HepG2 (cell line): Measurements from ENCODE around the gene RNF14. TPM values are rescaled to one million over a fixed set of nuclear protein-coding genes. Genes with fewer than 3 reads are reported as not detected.

Experiments used
- CENPX ChIP-seq: sonication (generic); formaldehyde crosslinking; IDR thresholded peaks from 2 replicates; pipeline ENCODE4 v1.9.0; 2021; ENCODE audit warnings: mild to moderate bottlenecking, missing genetic modification reagents, moderate library complexity
- GATAD2A ChIP-seq: IDR thresholded peaks from 2 replicates; pipeline ENCODE4 v1.6.1; 2016
- HDAC2 ChIP-seq: sonication (generic); formaldehyde crosslinking; IDR thresholded peaks from 2 replicates; pipeline ENCODE4 v1.4.0; 2020; ENCODE audit warnings: missing genetic modification reagents
- KDM5B ChIP-seq: sonication (generic); formaldehyde crosslinking; IDR thresholded peaks from 2 replicates; pipeline ENCODE4 v1.4.0; 2020; ENCODE audit warnings: missing genetic modification reagents, mild to moderate bottlenecking, borderline replicate concordance
- RAD51 ChIP-seq: fragments of 450-650 bp; IDR thresholded peaks from 2 replicates; pipeline ENCODE4 v1.6.1; 2016; ENCODE audit warnings: borderline replicate concordance
- RFX5 ChIP-seq: IDR thresholded peaks from 2 replicates; pipeline ENCODE4 v1.6.1; 2011; ENCODE audit warnings: low read depth, low read length, improper control_type of control experiment
- ZNF124 ChIP-seq: sonication (generic); formaldehyde crosslinking; IDR thresholded peaks from 2 replicates; pipeline ENCODE4 v1.4.0; 2020; ENCODE audit warnings: missing genetic modification reagents
- ZNF234 ChIP-seq: sonication (generic); formaldehyde crosslinking; conservative IDR thresholded peaks from 2 replicates; pipeline ENCODE4 v1.5.1; 2020; ENCODE audit warnings: mild to moderate bottlenecking, missing genetic modification reagents
- ZNF660 ChIP-seq: sonication (generic); formaldehyde crosslinking; IDR thresholded peaks from 2 replicates; pipeline ENCODE4 v1.5.1; 2020; ENCODE audit warnings: mild to moderate bottlenecking, low read depth, missing genetic modification reagents, borderline replicate concordance
- ZNF746 ChIP-seq: sonication (generic); formaldehyde crosslinking; IDR thresholded peaks from 2 replicates; pipeline ENCODE4 v1.8.0; 2022; ENCODE audit warnings: mild to moderate bottlenecking, missing genetic modification reagents
- ZNF841 ChIP-seq: sonication (generic); formaldehyde crosslinking; IDR thresholded peaks from 2 replicates; pipeline ENCODE4 v1.8.1; 2023; ENCODE audit warnings: missing genetic modification reagents, borderline replicate concordance
- polyA plus RNA-seq, 8 experiments: library from polyadenylated mRNA; depleted of rRNA in 3 of 8; stranded (reverse) in 7 of 8; unstranded in 1 of 8; fragments of >200 nt; fragmentation: Illumina TruSeq in 4 of 8; extraction: Trizol in 4 of 8; gene quantifications; 2 replicates each; pipeline versions ENCODE4 v1.2.1 to v1.2.3, GENCODE V29; 2011 to 2016; ENCODE audit warnings: low read depth in 4 of 8, missing spikeins in 1 of 8, mixed read lengths in 1 of 8; ENCODE audit not compliant: insufficient read depth in 1 of 8
- total RNA-seq, 5 experiments: library from RNA; depleted of rRNA; stranded (reverse); fragments of >200 nt; fragmentation: Illumina TruSeq; extraction: Trizol; gene quantifications; 2 replicates each; pipeline ENCODE4 v1.2.3, GENCODE V29; 2016; ENCODE audit warnings: low read depth in 1 of 5
- TF ChIP-seq, protein P1 (sequence below): sonication (generic); formaldehyde crosslinking; IDR thresholded peaks from 2 replicates; pipeline ENCODE4 v1.5.0; 2020; ENCODE audit warnings: mild to moderate bottlenecking, missing genetic modification reagents, borderline replicate concordance
- TF ChIP-seq, protein P2 (sequence below): sonication (generic); formaldehyde crosslinking; IDR thresholded peaks from 2 replicates; pipeline ENCODE4 v1.5.0; 2020; ENCODE audit warnings: missing genetic modification reagents
- TF ChIP-seq, protein P3 (sequence below): sonication (generic); formaldehyde crosslinking; IDR thresholded peaks from 2 replicates; pipeline ENCODE4 v1.5.1; 2020; ENCODE audit warnings: mild to moderate bottlenecking, moderate library complexity, missing genetic modification reagents
- TF ChIP-seq, protein P4 (sequence below): sonication (generic); IDR thresholded peaks from 2 replicates; pipeline ENCODE4 v1.6.1; 2016; ENCODE audit warnings: low read depth, borderline replicate concordance
- TF ChIP-seq, protein P5 (sequence below): IDR thresholded peaks from 2 replicates; pipeline ENCODE4 v1.6.1; 2018; ENCODE audit warnings: missing genetic modification reagents, mild to moderate bottlenecking, missing compliant biosample characterization

The RNF14 gene
- total and polyA plus RNA-seq, 2 of the 13 experiments (the other 11 are each of a cell fraction or from before 2014, with no cell fraction given), result 11.3 to 28.1 TPM

DNA sequence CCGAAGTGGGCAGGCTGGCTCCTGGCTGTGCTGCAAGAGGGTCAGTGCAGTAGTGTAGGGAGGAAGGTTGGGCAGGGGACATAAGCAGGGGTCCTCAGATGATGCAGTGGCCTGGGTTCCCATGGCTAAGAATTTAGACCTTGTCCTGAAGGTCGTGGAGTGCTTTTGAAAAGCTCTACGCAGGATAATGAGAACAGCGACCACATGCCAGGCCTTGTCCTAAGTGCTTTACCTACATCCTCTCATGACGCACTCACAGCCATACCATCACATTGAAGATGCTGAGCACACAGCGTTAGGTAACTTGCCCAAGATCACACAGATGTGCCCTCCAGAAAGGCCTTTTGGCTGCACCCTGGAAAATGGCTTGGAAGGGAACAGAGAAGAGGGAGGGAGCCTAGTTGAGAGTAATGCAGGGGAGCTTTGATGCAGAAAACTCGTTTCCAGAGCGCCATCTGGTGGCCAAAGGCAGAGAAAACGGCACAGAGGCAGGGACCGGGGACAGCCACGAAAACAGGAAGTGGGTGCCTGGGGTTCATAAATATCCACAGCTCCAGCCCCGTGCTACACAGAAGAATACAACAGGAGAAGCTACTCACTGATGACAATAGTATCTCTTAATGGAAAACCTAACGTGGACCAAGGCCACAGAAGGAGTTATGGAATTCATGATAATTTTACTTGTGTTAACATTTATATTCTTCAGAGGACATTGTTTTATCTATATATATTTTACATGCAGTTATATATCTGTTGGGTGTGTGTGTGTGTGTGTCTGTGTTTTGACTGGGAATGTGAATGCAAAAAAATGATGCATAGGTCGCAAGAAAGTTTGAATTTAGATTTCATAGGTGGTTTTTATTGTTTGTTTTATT is 8.2 kb upstream of the RNF14 start (continued):
- TF ChIP-seq, protein P1, sequence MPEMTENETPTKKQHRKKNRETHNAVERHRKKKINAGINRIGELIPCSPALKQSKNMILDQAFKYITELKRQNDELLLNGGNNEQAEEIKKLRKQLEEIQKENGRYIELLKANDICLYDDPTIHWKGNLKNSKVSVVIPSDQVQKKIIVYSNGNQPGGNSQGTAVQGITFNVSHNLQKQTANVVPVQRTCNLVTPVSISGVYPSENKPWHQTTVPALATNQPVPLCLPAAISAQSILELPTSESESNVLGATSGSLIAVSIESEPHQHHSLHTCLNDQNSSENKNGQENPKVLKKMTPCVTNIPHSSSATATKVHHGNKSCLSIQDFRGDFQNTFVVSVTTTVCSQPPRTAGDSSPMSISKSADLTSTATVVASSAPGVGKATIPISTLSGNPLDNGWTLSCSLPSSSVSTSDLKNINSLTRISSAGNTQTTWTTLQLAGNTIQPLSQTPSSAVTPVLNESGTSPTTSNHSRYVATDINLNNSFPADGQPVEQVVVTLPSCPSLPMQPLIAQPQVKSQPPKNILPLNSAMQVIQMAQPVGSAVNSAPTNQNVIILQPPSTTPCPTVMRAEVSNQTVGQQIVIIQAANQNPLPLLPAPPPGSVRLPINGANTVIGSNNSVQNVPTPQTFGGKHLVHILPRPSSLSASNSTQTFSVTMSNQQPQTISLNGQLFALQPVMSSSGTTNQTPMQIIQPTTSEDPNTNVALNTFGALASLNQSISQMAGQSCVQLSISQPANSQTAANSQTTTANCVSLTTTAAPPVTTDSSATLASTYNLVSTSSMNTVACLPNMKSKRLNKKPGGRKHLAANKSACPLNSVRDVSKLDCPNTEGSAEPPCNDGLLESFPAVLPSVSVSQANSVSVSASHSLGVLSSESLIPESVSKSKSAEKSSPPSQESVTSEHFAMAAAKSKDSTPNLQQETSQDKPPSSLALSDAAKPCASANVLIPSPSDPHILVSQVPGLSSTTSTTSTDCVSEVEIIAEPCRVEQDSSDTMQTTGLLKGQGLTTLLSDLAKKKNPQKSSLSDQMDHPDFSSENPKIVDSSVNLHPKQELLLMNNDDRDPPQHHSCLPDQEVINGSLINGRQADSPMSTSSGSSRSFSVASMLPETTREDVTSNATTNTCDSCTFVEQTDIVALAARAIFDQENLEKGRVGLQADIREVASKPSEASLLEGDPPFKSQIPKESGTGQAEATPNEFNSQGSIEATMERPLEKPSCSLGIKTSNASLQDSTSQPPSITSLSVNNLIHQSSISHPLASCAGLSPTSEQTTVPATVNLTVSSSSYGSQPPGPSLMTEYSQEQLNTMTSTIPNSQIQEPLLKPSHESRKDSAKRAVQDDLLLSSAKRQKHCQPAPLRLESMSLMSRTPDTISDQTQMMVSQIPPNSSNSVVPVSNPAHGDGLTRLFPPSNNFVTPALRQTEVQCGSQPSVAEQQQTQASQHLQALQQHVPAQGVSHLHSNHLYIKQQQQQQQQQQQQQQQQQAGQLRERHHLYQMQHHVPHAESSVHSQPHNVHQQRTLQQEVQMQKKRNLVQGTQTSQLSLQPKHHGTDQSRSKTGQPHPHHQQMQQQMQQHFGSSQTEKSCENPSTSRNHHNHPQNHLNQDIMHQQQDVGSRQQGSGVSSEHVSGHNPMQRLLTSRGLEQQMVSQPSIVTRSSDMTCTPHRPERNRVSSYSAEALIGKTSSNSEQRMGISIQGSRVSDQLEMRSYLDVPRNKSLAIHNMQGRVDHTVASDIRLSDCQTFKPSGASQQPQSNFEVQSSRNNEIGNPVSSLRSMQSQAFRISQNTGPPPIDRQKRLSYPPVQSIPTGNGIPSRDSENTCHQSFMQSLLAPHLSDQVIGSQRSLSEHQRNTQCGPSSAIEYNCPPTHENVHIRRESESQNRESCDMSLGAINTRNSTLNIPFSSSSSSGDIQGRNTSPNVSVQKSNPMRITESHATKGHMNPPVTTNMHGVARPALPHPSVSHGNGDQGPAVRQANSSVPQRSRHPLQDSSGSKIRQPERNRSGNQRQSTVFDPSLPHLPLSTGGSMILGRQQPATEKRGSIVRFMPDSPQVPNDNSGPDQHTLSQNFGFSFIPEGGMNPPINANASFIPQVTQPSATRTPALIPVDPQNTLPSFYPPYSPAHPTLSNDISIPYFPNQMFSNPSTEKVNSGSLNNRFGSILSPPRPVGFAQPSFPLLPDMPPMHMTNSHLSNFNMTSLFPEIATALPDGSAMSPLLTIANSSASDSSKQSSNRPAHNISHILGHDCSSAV (CRISPR knock-in tag), result no peak
- TF ChIP-seq HDAC2 (CRISPR knock-in tag), result 0 out of 2 replicates have a peak, but pooled peaks have one; percentile 20
- TF ChIP-seq, protein P2, sequence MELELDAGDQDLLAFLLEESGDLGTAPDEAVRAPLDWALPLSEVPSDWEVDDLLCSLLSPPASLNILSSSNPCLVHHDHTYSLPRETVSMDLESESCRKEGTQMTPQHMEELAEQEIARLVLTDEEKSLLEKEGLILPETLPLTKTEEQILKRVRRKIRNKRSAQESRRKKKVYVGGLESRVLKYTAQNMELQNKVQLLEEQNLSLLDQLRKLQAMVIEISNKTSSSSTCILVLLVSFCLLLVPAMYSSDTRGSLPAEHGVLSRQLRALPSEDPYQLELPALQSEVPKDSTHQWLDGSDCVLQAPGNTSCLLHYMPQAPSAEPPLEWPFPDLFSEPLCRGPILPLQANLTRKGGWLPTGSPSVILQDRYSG (CRISPR knock-in tag), result no peak
- TF ChIP-seq ZNF124 (CRISPR knock-in tag), result no peak
- TF ChIP-seq, protein P3, sequence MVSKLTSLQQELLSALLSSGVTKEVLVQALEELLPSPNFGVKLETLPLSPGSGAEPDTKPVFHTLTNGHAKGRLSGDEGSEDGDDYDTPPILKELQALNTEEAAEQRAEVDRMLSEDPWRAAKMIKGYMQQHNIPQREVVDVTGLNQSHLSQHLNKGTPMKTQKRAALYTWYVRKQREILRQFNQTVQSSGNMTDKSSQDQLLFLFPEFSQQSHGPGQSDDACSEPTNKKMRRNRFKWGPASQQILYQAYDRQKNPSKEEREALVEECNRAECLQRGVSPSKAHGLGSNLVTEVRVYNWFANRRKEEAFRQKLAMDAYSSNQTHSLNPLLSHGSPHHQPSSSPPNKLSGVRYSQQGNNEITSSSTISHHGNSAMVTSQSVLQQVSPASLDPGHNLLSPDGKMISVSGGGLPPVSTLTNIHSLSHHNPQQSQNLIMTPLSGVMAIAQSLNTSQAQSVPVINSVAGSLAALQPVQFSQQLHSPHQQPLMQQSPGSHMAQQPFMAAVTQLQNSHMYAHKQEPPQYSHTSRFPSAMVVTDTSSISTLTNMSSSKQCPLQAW (CRISPR knock-in tag), result peak; percentile 47; the same call in 1 of the 2 replicates
- no peak for TF ChIP-seq ZNF746 (CRISPR knock-in tag)
- TF ChIP-seq ZNF841 (CRISPR knock-in tag), result no peak
- no peak for TF ChIP-seq ZNF660
- 0 out of 2 replicates have a peak, but pooled peaks have one; percentile 26 for TF ChIP-seq KDM5B (CRISPR knock-in tag)
- TF ChIP-seq GATAD2A (CRISPR knock-in tag), result 0 out of 2 replicates have a peak, but pooled peaks have one; percentile 34
- no peak for TF ChIP-seq RAD51
- no peak for TF ChIP-seq RFX5
- TF ChIP-seq, protein P4, sequence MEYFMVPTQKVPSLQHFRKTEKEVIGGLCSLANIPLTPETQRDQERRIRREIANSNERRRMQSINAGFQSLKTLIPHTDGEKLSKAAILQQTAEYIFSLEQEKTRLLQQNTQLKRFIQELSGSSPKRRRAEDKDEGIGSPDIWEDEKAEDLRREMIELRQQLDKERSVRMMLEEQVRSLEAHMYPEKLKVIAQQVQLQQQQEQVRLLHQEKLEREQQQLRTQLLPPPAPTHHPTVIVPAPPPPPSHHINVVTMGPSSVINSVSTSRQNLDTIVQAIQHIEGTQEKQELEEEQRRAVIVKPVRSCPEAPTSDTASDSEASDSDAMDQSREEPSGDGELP, result no peak
- TF ChIP-seq CENPX (CRISPR knock-in tag), result no peak
- no peak for TF ChIP-seq ZNF234 (CRISPR knock-in tag)
- TF ChIP-seq, protein P5, sequence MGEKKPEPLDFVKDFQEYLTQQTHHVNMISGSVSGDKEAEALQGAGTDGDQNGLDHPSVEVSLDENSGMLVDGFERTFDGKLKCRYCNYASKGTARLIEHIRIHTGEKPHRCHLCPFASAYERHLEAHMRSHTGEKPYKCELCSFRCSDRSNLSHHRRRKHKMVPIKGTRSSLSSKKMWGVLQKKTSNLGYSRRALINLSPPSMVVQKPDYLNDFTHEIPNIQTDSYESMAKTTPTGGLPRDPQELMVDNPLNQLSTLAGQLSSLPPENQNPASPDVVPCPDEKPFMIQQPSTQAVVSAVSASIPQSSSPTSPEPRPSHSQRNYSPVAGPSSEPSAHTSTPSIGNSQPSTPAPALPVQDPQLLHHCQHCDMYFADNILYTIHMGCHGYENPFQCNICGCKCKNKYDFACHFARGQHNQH (CRISPR knock-in tag), result 0 out of 2 replicates have a peak, but pooled peaks have one; percentile 41
